SK-N-SH (cell line): ENCODE results near the gene APBB2. TPM values are rescaled to one million over a fixed set of nuclear protein-coding genes. Genes with fewer than 3 reads are reported as not detected.

ENCODE experiments used
- CTCF ChIA-PET: fragments of 300-600, 350-600 bp; formaldehyde crosslinking; extraction: SDS; loops from one replicate; lab custom pipeline; 2021; lab: Yijun Ruan, JAX
- POLR2A ChIA-PET: fragments of 350-600 bp; sonication (Branson Sonifier 250); formaldehyde crosslinking; extraction: SDS; loops from one replicate; lab custom pipeline; 2020; ENCODE audit warnings: antibody characterized with exemption, inconsistent platforms; lab: Yijun Ruan, JAX
- DNase-seq: peaks from one replicate; pipeline ENCODE4 v3.0.0; 2012
- H2AFZ ChIP-seq: fragments of 200-600 bp; sonication (generic); 2 replicates; pipeline ENCODE4 v1.8.1; 2016; ENCODE audit warnings: antibody characterized with exemption, mild to moderate bottlenecking, low read depth
- H3F3A ChIP-seq: fragments of 200-600 bp; sonication (generic); replicated peaks from 2 replicates; pipeline ENCODE3; 2016; ENCODE audit warnings: antibody characterized with exemption, mild to moderate bottlenecking; ENCODE audit not compliant: insufficient read depth
- H3K27ac ChIP-seq, 2 experiments: fragments of 200-500 bp in 1 of 2; fragments of 200-600 bp in 1 of 2; sonication (Bioruptor generic) in 1 of 2; sonication (generic), shearing (Covaris generic) in 1 of 2; 2 replicates each; pipeline versions ENCODE4 v1.5.1 to v1.6.1; 2014 to 2016; ENCODE audit warnings: low read depth in 2 of 2, inconsistent platforms in 1 of 2, low read length in 1 of 2, mild to moderate bottlenecking in 1 of 2, mixed read lengths in 1 of 2
- H3K27me3 ChIP-seq: fragments of 200-600 bp; sonication (generic), shearing (Covaris generic); 2 replicates; pipeline ENCODE4 v1.6.1; 2016; ENCODE audit warnings: mixed run types; ENCODE audit not compliant: insufficient read depth
- H3K36me3 ChIP-seq, 2 experiments: fragments of 200-500 bp in 1 of 2; fragments of 200-600 bp in 1 of 2; sonication (Bioruptor generic) in 1 of 2; sonication (generic) in 1 of 2; replicated peaks in 1 of 2; 2 replicates each; pipeline versions ENCODE3 to v1.5.1; 2014 to 2016; ENCODE audit warnings: low read length in 1 of 2, mild to moderate bottlenecking in 1 of 2; ENCODE audit not compliant: insufficient read depth in 2 of 2, control insufficient read depth in 1 of 2
- H3K4me1 ChIP-seq, 2 experiments: fragments of 200-500 bp in 1 of 2; fragments of 200-600 bp in 1 of 2; sonication (Bioruptor generic) in 1 of 2; sonication (generic), shearing (Covaris generic) in 1 of 2; 2 replicates each; pipeline versions ENCODE4 v1.5.1 to v1.6.1; 2014 to 2016; ENCODE audit warnings: low read depth in 1 of 2, low read length in 1 of 2, mixed run types in 1 of 2; ENCODE audit not compliant: insufficient read depth in 2 of 2, control insufficient read depth in 1 of 2
- H3K4me2 ChIP-seq: fragments of 200-600 bp; sonication (generic), shearing (Covaris generic); 2 replicates; pipeline ENCODE4 v1.6.1; 2017; ENCODE audit warnings: mixed run types
- H3K4me3 ChIP-seq, 2 experiments: fragments of 200-500 bp in 1 of 2; fragments of 200-600 bp in 1 of 2; sonication (Bioruptor generic) in 1 of 2; sonication (generic), shearing (Covaris generic) in 1 of 2; 2 replicates each; pipeline versions ENCODE4 v1.5.1 to v1.8.1; 2014 to 2016; ENCODE audit warnings: low read depth in 2 of 2, inconsistent platforms in 1 of 2, low read length in 1 of 2, mild to moderate bottlenecking in 1 of 2, mixed read lengths in 1 of 2, moderate library complexity in 1 of 2
- H3K79me2 ChIP-seq: fragments of 200-600 bp; sonication (generic); 2 replicates; pipeline ENCODE4 v1.8.1; 2017; ENCODE audit warnings: mild to moderate bottlenecking; ENCODE audit not compliant: insufficient read depth
- H3K9ac ChIP-seq: fragments of 200-600 bp; sonication (generic); 2 replicates; pipeline ENCODE4 v1.6.1; 2017; ENCODE audit warnings: mixed run types
- H3K9me2 ChIP-seq: fragments of 200-600 bp; sonication (generic); 2 replicates; pipeline ENCODE4 v1.6.1; 2017; ENCODE audit warnings: mixed run types
- H3K9me3 ChIP-seq: fragments of 200-600 bp; sonication (generic); 2 replicates; pipeline ENCODE4 v1.6.1; 2017; ENCODE audit warnings: mixed run types, mild to moderate bottlenecking, moderate library complexity
- H4K20me1 ChIP-seq: fragments of 200-600 bp; sonication (generic); 2 replicates; pipeline ENCODE4 v1.6.1; 2017; ENCODE audit warnings: mild to moderate bottlenecking, mixed run types; ENCODE audit not compliant: insufficient read depth
- CHD2 ChIP-seq: fragments of 150-350 bp; IDR thresholded peaks from 2 replicates; pipeline ENCODE4 v1.6.1; 2018; ENCODE audit warnings: low read length; ENCODE audit not compliant: partially characterized antibody
- ELF1 ChIP-seq: IDR thresholded peaks from 2 replicates; pipeline ENCODE4 v1.4.0; 2012
- FOSL2 ChIP-seq: IDR thresholded peaks from 2 replicates; pipeline ENCODE4 v1.4.0; 2012; ENCODE audit warnings: low read depth, mild to moderate bottlenecking, moderate library complexity, borderline replicate concordance
- FOXJ3 ChIP-seq: sonication (generic); formaldehyde crosslinking; IDR thresholded peaks from 2 replicates; pipeline ENCODE4 v1.5.1; 2020; ENCODE audit warnings: mild to moderate bottlenecking, missing genetic modification reagents
- GABPA ChIP-seq: IDR thresholded peaks from 2 replicates; pipeline ENCODE4 v1.4.0; 2012; ENCODE audit warnings: low read depth, mild to moderate bottlenecking
- GATA2 ChIP-seq: sonication (generic); formaldehyde crosslinking; IDR thresholded peaks from 2 replicates; pipeline ENCODE4 v1.5.0; 2020; ENCODE audit warnings: mild to moderate bottlenecking, missing genetic modification reagents
- MXI1 ChIP-seq: IDR thresholded peaks from 2 replicates; pipeline ENCODE4 v1.6.1; 2012; ENCODE audit warnings: mild to moderate bottlenecking, low read depth, low read length, improper control_type of control experiment
- NRF1 ChIP-seq: IDR thresholded peaks from 2 replicates; pipeline ENCODE4 v1.6.1; 2012; ENCODE audit warnings: low read depth, mild to moderate bottlenecking, low read length
- POLR2AphosphoS5 ChIP-seq: IDR thresholded peaks from 2 replicates; pipeline ENCODE4 v1.6.1; 2012; ENCODE audit warnings: low read depth, low read length
- RAD21 ChIP-seq: IDR thresholded peaks from 2 replicates; pipeline ENCODE4 v1.6.1; 2012; ENCODE audit warnings: mild to moderate bottlenecking, low read length
- RFX5 ChIP-seq: IDR thresholded peaks from 2 replicates; pipeline ENCODE4 v1.6.1; 2012; ENCODE audit warnings: mild to moderate bottlenecking, improper control_type of control experiment, low read length
- SIN3A ChIP-seq: IDR thresholded peaks from 2 replicates; pipeline ENCODE4 v1.6.1; 2012; ENCODE audit warnings: low read depth, mild to moderate bottlenecking, low read length, moderate library complexity, borderline replicate concordance
- TAF1 ChIP-seq: IDR thresholded peaks from 2 replicates; pipeline ENCODE4 v1.6.1; 2012; ENCODE audit warnings: low read depth, mild to moderate bottlenecking, low read length, moderate library complexity, borderline replicate concordance
- TEAD4 ChIP-seq: IDR thresholded peaks from 2 replicates; pipeline ENCODE4 v1.4.0; 2012; ENCODE audit warnings: mild to moderate bottlenecking, borderline replicate concordance; ENCODE audit not compliant: insufficient read depth
- WGBS: methylation state at CpG from one replicate; pipeline ENCODE4 v1.1.6; 2017; ENCODE audit warnings: low lambda C conversion rate; 5-methylcytosine and 5-hydroxymethylcytosine counted together
- polyA plus RNA-seq, 3 experiments: library from polyadenylated mRNA; depleted of rRNA; stranded (reverse); fragments of >200 nt; gene quantifications; 2 replicates each; pipeline ENCODE4 v1.2.3, GENCODE V29; 2012
- TF ChIP-seq, protein P1 (sequence below): IDR thresholded peaks from 2 replicates; pipeline ENCODE4 v1.4.0; 2012; ENCODE audit warnings: low read depth, borderline replicate concordance
- TF ChIP-seq, protein P2 (sequence below): IDR thresholded peaks from 2 replicates; pipeline ENCODE4 v1.6.1; 2012; ENCODE audit warnings: mild to moderate bottlenecking, low read depth, low read length, moderate library complexity
- TF ChIP-seq, protein P3 (sequence below): fragments of 150-350 bp; IDR thresholded peaks from 2 replicates; pipeline ENCODE4 v1.6.1; 2017; ENCODE audit warnings: antibody characterized with exemption, low read length, low read depth, borderline replicate concordance
- TF ChIP-seq, protein P4 (sequence below): fragments of 150-350 bp; IDR thresholded peaks from 2 replicates; pipeline ENCODE4 v1.6.1; 2016; ENCODE audit warnings: mild to moderate bottlenecking, low read depth, low read length

Gene APBB2
- polyA plus RNA-seq, 1 of the 3 experiments (the other 2 are of a cell fraction) = 49.8 TPM

DNA sequence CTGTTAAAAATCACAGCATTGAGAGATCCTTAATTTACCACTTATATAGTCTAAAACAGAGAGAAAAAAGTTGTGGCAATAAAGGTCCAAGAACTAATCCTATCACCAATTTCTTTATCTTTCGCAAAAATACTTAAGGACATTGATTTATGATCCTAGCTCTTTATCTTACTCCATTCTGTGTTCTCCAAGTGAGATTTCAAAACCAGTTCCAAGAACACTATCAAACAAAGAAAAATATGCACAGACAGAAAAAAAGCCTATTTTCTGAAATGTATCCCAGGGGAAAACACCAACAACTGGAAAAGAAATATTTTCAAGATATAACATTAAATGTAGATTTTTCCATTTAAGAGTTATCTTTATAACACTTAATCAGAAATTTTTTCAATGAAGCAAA lies 172.8 kb downstream of the APBB2 start:
- Histone ChIP-seq H3K4me3 (no peak overlapping the region), H3K27ac (no peak overlapping the region), H3K9me2 (no peaks in the 10 kb centered on the region), H3K4me2 (no peak overlapping the region), H3K36me3 (peaks cover 0 to 12% of the 10 kb centered on the region in 2 experiments), H4K20me1 (no peaks in the 10 kb centered on the region), H3K9ac (no peak overlapping the region), H3F3A (no peaks in the 10 kb centered on the region), H3K4me1 (peaks cover 0 to 5% of the 10 kb centered on the region in 2 experiments; a peak in 2 of 4 replicates), H3K79me2 (peaks cover 69% of the 10 kb centered on the region), H3K27me3 (no peaks in the 10 kb centered on the region), H2AFZ (no peak overlapping the region), H3K9me3 (peaks cover 18% of the 10 kb centered on the region)
- POLR2A ChIA-PET = no interaction called here
- WGBS = 95% methylated on average over 1 of the region's 1 CpG
- CTCF ChIA-PET = no interaction called here
- no peak for DNase-seq
- TF ChIP-seq FOSL2 = no peak
- TF ChIP-seq, all 33 proteins: peak for 0

DNA sequence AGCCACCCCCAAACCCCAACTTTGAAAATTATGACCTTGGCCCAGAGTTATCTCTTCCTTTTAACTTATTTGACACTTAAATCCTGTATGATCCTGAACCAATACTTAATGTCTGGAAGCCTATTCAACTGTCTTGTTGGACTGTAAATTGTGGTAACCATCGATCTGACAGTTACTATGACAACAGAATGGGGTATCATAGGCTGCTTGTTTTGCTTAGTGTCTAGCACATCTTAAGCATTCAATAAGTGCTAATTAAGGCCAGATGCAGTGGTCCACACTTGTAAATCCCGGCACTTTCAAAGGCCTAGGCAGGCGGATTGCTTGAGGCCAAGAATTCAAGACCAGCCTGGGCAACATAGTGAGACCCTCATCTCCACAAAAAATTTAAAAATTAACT lies 175.0 kb downstream of the APBB2 start:
- Histone ChIP-seq H3K4me3 (no peak overlapping the region), H3K9me2 (no peaks in the 10 kb centered on the region), H3K27me3 (no peaks in the 10 kb centered on the region), H3K27ac (no peak overlapping the region), H3K9ac (no peak overlapping the region), H3K9me3 (no peaks in the 10 kb centered on the region), H2AFZ (no peak overlapping the region)
- no peak for DNase-seq
- POLR2A ChIA-PET = no interaction called here
- no peak for TF ChIP-seq TEAD4
- TF ChIP-seq, protein P1, sequence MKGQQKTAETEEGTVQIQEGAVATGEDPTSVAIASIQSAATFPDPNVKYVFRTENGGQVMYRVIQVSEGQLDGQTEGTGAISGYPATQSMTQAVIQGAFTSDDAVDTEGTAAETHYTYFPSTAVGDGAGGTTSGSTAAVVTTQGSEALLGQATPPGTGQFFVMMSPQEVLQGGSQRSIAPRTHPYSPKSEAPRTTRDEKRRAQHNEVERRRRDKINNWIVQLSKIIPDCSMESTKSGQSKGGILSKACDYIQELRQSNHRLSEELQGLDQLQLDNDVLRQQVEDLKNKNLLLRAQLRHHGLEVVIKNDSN = no peak
- no peak for TF ChIP-seq TAF1
- TF ChIP-seq, protein P2, sequence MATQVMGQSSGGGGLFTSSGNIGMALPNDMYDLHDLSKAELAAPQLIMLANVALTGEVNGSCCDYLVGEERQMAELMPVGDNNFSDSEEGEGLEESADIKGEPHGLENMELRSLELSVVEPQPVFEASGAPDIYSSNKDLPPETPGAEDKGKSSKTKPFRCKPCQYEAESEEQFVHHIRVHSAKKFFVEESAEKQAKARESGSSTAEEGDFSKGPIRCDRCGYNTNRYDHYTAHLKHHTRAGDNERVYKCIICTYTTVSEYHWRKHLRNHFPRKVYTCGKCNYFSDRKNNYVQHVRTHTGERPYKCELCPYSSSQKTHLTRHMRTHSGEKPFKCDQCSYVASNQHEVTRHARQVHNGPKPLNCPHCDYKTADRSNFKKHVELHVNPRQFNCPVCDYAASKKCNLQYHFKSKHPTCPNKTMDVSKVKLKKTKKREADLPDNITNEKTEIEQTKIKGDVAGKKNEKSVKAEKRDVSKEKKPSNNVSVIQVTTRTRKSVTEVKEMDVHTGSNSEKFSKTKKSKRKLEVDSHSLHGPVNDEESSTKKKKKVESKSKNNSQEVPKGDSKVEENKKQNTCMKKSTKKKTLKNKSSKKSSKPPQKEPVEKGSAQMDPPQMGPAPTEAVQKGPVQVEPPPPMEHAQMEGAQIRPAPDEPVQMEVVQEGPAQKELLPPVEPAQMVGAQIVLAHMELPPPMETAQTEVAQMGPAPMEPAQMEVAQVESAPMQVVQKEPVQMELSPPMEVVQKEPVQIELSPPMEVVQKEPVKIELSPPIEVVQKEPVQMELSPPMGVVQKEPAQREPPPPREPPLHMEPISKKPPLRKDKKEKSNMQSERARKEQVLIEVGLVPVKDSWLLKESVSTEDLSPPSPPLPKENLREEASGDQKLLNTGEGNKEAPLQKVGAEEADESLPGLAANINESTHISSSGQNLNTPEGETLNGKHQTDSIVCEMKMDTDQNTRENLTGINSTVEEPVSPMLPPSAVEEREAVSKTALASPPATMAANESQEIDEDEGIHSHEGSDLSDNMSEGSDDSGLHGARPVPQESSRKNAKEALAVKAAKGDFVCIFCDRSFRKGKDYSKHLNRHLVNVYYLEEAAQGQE = no peak
- TF ChIP-seq NRF1 = no peak
- no peak for TF ChIP-seq MXI1
- no peak for TF ChIP-seq CHD2
- TF ChIP-seq POLR2AphosphoS5 = no peak
- TF ChIP-seq SIN3A = no peak
- no peak for TF ChIP-seq GABPA
- TF ChIP-seq RFX5 = no peak
- no peak for TF ChIP-seq ELF1
- no peak for TF ChIP-seq FOXJ3 (CRISPR knock-in tag)
- TF ChIP-seq, protein P3, sequence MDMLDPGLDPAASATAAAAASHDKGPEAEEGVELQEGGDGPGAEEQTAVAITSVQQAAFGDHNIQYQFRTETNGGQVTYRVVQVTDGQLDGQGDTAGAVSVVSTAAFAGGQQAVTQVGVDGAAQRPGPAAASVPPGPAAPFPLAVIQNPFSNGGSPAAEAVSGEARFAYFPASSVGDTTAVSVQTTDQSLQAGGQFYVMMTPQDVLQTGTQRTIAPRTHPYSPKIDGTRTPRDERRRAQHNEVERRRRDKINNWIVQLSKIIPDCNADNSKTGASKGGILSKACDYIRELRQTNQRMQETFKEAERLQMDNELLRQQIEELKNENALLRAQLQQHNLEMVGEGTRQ = no peak
- TF ChIP-seq GATA2 = no peak
- TF ChIP-seq RAD21 = no peak
- TF ChIP-seq, protein P4, sequence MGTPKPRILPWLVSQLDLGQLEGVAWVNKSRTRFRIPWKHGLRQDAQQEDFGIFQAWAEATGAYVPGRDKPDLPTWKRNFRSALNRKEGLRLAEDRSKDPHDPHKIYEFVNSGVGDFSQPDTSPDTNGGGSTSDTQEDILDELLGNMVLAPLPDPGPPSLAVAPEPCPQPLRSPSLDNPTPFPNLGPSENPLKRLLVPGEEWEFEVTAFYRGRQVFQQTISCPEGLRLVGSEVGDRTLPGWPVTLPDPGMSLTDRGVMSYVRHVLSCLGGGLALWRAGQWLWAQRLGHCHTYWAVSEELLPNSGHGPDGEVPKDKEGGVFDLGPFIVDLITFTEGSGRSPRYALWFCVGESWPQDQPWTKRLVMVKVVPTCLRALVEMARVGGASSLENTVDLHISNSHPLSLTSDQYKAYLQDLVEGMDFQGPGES = no peak
- TF ChIP-seq, all 33 proteins: peak for 0
- H3K79me2 ChIP-seq = peaks cover 81% of the 10 kb centered on the region
- H3F3A ChIP-seq = no peaks in the 10 kb centered on the region
- peaks cover 0 to 7% of the 10 kb centered on the region in 2 experiments for H3K36me3 ChIP-seq
- WGBS = 96% methylated on average over 3 of the region's 3 CpGs
- CTCF ChIA-PET = interaction anchor here (1.3 kb wide), 1 partner anchor 219 kb away, joined by 3 read pairs; no protein-coding TSS in a partner anchor
- peaks cover 0 to 5% of the 10 kb centered on the region in 2 experiments; a peak in 2 of 4 replicates for H3K4me1 ChIP-seq
- no peak overlapping the region for H3K4me2 ChIP-seq
- no peaks in the 10 kb centered on the region for H4K20me1 ChIP-seq
